HG03575 (cell line): ENCODE data around the gene NOM1.

Experiments used
- ATAC-seq: cut with Tn5 transposase; IDR thresholded peaks from one replicate; pipeline ENCODE4 v1.9.1; 2021; ENCODE audit not compliant: unreplicated experiment, insufficient number of reproducible peaks, low FRiP score; ENCODE audit errors: extremely low read depth

Gene NOM1

GRCh38 chr7:157011333-157012112 lies 62.0 kb downstream of the NOM1 start:
- no peak for ATAC-seq

GRCh38 chr7:157012113-157012547 lies 62.6 kb downstream of the NOM1 start:
- ATAC-seq, result no peak

GRCh38 chr7:157013101-157013500 lies 63.6 kb downstream of the NOM1 start:
- ATAC-seq, result no peak

- ATAC-seq, result no peak
These were observed 64.4 kb downstream of the NOM1 start for GRCh38 chr7:157013602-157014549.

GRCh38 chr7:157014635-157015555 lies 65.4 kb downstream of the NOM1 start:
- ATAC-seq, result no peak

GRCh38 chr7:157016024-157016351 lies 66.5 kb downstream of the NOM1 start:
- ATAC-seq, result no peak

GRCh38 chr7:157016352-157017041 lies 67.0 kb downstream of the NOM1 start:
- peak; percentile 74 for ATAC-seq

GRCh38 chr7:157017149-157017548 lies 67.6 kb downstream of the NOM1 start:
- no peak for ATAC-seq

- ATAC-seq, result no peak
These were observed 68.3 kb downstream of the NOM1 start for GRCh38 chr7:157017603-157018327.

GRCh38 chr7:157018328-157018996 lies 69.0 kb downstream of the NOM1 start:
- ATAC-seq, result no peak

- no peak for ATAC-seq
These were observed 69.6 kb downstream of the NOM1 start for GRCh38 chr7:157018997-157019608.

GRCh38 chr7:157019718-157020451 lies 70.4 kb downstream of the NOM1 start:
- no peak for ATAC-seq

GRCh38 chr7:157020514-157021070 lies 71.1 kb downstream of the NOM1 start:
- no peak for ATAC-seq

- no peak for ATAC-seq
These were observed 71.8 kb downstream of the NOM1 start for GRCh38 chr7:157021071-157021870.

GRCh38 chr7:157021871-157022680 lies 72.6 kb downstream of the NOM1 start:
- ATAC-seq, result no peak
